HCT116 (cell line): Measurements from ENCODE around the gene C17orf58.

Experiments
- CTCF ChIP-seq, 3 experiments: fragments of 200-600 bp in 1 of 3; sonication (generic) in 1 of 3; IDR thresholded peaks in 2 of 3; conservative IDR thresholded peaks in 1 of 3; 2 replicates each; pipeline ENCODE4 v1.5.1; 2012 to 2017; ENCODE audit warnings: low read depth in 2 of 3, low read length in 2 of 3, antibody characterized with exemption in 1 of 3, borderline replicate concordance in 1 of 3, control low read depth in 1 of 3, mild to moderate bottlenecking in 1 of 3, mixed read lengths in 1 of 3, mixed run types in 1 of 3, moderate library complexity in 1 of 3; ENCODE audit not compliant: insufficient read depth in 1 of 3
- EZH2 ChIP-seq: fragments of 200-600 bp; sonication (generic); IDR thresholded peaks from 2 replicates; pipeline ENCODE4 v1.6.1; 2017; ENCODE audit warnings: antibody characterized with exemption, mixed run types
- EZH2phosphoT487 ChIP-seq: fragments of 200-600 bp; IDR thresholded peaks from 2 replicates; pipeline ENCODE4 v1.6.1; 2018; ENCODE audit warnings: antibody characterized with exemption, borderline replicate concordance
- FOSL1 ChIP-seq: IDR thresholded peaks from 2 replicates; pipeline ENCODE4 v1.6.1; 2012; ENCODE audit warnings: low read depth
- JUND ChIP-seq: IDR thresholded peaks from 2 replicates; pipeline ENCODE4 v1.6.1; 2012
- POLR2A ChIP-seq: IDR thresholded peaks from 2 replicates; pipeline ENCODE4 v1.7.0; 2011; ENCODE audit warnings: borderline replicate concordance; ENCODE audit not compliant: insufficient read depth, insufficient read length; ENCODE audit errors: extremely low read depth
- POLR2AphosphoS5 ChIP-seq: IDR thresholded peaks from 2 replicates; pipeline ENCODE4 v1.6.1; 2011; ENCODE audit warnings: mild to moderate bottlenecking, low read depth, low read length, moderate library complexity
- SIN3A ChIP-seq: IDR thresholded peaks from 2 replicates; pipeline ENCODE4 v1.6.1; 2012; ENCODE audit warnings: low read depth
- TF ChIP-seq, protein P1 (sequence below): IDR thresholded peaks from 2 replicates; pipeline ENCODE4 v1.6.1; 2012; ENCODE audit warnings: low read depth
- TF ChIP-seq, protein P2 (sequence below): IDR thresholded peaks from 2 replicates; pipeline ENCODE4 v1.6.1; 2012

DNA sequence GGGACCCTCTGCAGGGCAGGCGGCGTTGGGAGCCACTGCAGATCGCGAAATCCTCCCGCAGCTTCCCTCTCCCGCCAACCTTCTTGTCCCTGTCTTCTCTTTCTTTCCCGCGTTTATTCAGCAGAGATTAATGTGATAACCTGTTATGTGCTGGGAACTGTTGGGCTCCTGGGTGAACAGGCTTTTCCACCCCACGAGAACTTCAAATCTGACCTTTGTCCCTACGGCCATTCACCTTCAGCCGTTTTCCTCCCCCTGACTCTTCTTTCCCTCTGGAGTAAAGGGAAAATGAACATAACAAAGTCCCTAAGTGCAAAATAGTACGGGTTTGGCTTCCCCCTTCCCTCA lies 24.1 kb upstream of the C17orf58 start:
- TF ChIP-seq CTCF (IDR thresholded peaks at IDR 0.05 in 2 of 3, conservative IDR thresholded peaks at IDR 0.05 in 1 of 3; ENCODE audit: borderline replicate concordance in 1 of 3, insufficient read depth in 1 of 3, low read depth in 2 of 3, low read length in 2 of 3) (no peak), POLR2A (no peak), EZH2phosphoT487 (no peak), SIN3A (no peak), EZH2 (no peak), POLR2AphosphoS5 (no peak), JUND (no peak), FOSL1 (no peak)
- TF ChIP-seq, protein P1, sequence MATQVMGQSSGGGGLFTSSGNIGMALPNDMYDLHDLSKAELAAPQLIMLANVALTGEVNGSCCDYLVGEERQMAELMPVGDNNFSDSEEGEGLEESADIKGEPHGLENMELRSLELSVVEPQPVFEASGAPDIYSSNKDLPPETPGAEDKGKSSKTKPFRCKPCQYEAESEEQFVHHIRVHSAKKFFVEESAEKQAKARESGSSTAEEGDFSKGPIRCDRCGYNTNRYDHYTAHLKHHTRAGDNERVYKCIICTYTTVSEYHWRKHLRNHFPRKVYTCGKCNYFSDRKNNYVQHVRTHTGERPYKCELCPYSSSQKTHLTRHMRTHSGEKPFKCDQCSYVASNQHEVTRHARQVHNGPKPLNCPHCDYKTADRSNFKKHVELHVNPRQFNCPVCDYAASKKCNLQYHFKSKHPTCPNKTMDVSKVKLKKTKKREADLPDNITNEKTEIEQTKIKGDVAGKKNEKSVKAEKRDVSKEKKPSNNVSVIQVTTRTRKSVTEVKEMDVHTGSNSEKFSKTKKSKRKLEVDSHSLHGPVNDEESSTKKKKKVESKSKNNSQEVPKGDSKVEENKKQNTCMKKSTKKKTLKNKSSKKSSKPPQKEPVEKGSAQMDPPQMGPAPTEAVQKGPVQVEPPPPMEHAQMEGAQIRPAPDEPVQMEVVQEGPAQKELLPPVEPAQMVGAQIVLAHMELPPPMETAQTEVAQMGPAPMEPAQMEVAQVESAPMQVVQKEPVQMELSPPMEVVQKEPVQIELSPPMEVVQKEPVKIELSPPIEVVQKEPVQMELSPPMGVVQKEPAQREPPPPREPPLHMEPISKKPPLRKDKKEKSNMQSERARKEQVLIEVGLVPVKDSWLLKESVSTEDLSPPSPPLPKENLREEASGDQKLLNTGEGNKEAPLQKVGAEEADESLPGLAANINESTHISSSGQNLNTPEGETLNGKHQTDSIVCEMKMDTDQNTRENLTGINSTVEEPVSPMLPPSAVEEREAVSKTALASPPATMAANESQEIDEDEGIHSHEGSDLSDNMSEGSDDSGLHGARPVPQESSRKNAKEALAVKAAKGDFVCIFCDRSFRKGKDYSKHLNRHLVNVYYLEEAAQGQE = no peak
- TF ChIP-seq, protein P2, sequence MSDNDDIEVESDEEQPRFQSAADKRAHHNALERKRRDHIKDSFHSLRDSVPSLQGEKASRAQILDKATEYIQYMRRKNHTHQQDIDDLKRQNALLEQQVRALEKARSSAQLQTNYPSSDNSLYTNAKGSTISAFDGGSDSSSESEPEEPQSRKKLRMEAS = no peak
